Testis (tissue), 3 donors: ENCODE measurements around the gene BOC. TPM values are rescaled to one million over a fixed set of nuclear protein-coding genes. Genes with fewer than 3 reads are reported as not detected.

Experiments used
- DNase-seq: peaks from one replicate; pipeline ENCODE4 v3.0.0-alpha.2; 2019
- H3K27ac ChIP-seq, 2 donors: fragments of 200-600 bp; sonication (generic); one replicate each; pipeline ENCODE4 v1.5.1; 2019
- H3K27me3 ChIP-seq: fragments of 200-600 bp; sonication (generic); one replicate; pipeline ENCODE4 v1.5.1; 2019
- H3K36me3 ChIP-seq: fragments of 200-600 bp; sonication (generic); one replicate; pipeline ENCODE4 v1.5.1; 2017; ENCODE audit warnings: low read depth; ENCODE audit errors: missing control alignments
- H3K4me1 ChIP-seq: fragments of 200-600 bp; sonication (generic); one replicate; pipeline ENCODE4 v1.5.1; 2019
- H3K4me3 ChIP-seq, 2 donors: fragments of 200-600 bp; sonication (generic); one replicate each; pipeline ENCODE4 v1.5.1; 2017 to 2019
- H3K9me3 ChIP-seq: fragments of 200-600 bp; sonication (generic); one replicate; pipeline ENCODE4 v1.5.1; 2017
- POLR2A ChIP-seq: fragments of 450-650 bp; IDR thresholded peaks from one replicate; pipeline ENCODE4 v1.6.1; 2017; ENCODE audit warnings: antibody characterized with exemption, mild to moderate bottlenecking, moderate library complexity
- WGBS, 2 donors: methylation state at CpG; one replicate each; pipeline ENCODE4 v1.1.5; 2018; 5-methylcytosine and 5-hydroxymethylcytosine counted together
- intact Hi-C: fragments of 100-400 bp; cut with DNase I; formaldehyde crosslinking; loops from one replicate; pipeline ENCODE4 v1.15.1; 2023; ENCODE audit warnings: low total_unique reads
- polyA plus RNA-seq: library from polyadenylated mRNA; stranded (reverse); fragments of 350-450 nt; fragmentation: Illumina TruSeq; extraction: RNeasy Lipid Tissue Mini Kit (QIAGEN cat#74804); gene quantifications from one replicate; pipeline ENCODE4 v1.2.3, GENCODE V29; 2014; ENCODE audit warnings: low read depth, low replicate concordance; ENCODE audit not compliant: insufficient read depth
- total RNA-seq, 2 donors: library from RNA; depleted of rRNA; stranded (reverse); fragments of >200 nt; gene quantifications; one replicate each; pipeline ENCODE4 v1.2.3, GENCODE V29; 2016
- TF ChIP-seq, protein P1 (sequence below), 3 experiments: fragments of 450-650 bp in 2 of 3; fragments of 200-600 bp in 1 of 3; sonication (generic) in 1 of 3; IDR thresholded peaks; one replicate each; pipeline ENCODE4 v1.5.1; 2016 to 2019; ENCODE audit warnings: antibody characterized with exemption in 3 of 3, mild to moderate bottlenecking in 2 of 3, moderate library complexity in 1 of 3

Gene BOC
- total and polyA plus RNA-seq, 3 donors from 2014 or later: 24.5 to 33.6 (median 28.4) TPM

DNA sequence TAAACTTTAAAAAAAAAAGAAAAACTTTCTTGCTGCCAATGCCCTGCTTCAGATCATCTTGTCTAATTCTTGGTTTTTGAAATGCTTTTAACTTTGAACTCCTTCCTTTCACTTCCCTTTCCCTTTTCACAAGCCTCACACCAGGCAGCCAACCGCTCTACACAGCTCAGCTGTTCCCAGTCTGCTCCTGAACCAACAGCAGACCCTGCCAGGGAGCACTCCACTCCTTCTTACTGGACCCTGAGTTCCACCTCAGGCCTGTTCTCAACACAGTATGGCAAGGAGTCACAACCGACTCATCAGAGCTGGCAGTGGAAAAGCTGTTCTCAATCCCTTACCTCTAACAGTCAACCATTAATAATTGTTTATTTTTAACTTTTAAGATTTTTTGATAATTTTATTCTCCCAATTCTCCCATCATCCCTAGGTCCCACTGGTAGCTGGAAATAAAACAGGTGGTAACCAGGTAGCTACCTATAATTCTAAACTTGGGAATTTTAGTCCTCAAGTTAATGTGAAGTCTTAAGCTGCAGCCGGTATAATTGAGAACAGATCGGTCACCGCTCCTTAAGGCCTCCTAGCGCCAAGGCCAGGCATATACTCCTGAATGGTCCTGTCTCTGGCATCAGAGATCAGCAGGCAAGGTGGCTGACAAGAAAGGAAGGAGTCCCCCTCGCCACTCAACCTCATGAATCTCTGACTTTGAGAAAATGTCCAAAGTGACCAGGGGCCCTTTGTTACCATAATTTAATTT is 43.9 kb downstream of the BOC start:
- Histone ChIP-seq H3K27ac (peak overlapping the region in 1 of 2 donors; percentile 34), H3K4me3 (no peak overlapping the region), H3K4me1 (peaks cover 16% of the 10 kb centered on the region), H3K9me3 (no peaks in the 10 kb centered on the region), H3K27me3 (no peaks in the 10 kb centered on the region), H3K36me3 (no peaks in the 10 kb centered on the region)
- TF ChIP-seq, protein P1, sequence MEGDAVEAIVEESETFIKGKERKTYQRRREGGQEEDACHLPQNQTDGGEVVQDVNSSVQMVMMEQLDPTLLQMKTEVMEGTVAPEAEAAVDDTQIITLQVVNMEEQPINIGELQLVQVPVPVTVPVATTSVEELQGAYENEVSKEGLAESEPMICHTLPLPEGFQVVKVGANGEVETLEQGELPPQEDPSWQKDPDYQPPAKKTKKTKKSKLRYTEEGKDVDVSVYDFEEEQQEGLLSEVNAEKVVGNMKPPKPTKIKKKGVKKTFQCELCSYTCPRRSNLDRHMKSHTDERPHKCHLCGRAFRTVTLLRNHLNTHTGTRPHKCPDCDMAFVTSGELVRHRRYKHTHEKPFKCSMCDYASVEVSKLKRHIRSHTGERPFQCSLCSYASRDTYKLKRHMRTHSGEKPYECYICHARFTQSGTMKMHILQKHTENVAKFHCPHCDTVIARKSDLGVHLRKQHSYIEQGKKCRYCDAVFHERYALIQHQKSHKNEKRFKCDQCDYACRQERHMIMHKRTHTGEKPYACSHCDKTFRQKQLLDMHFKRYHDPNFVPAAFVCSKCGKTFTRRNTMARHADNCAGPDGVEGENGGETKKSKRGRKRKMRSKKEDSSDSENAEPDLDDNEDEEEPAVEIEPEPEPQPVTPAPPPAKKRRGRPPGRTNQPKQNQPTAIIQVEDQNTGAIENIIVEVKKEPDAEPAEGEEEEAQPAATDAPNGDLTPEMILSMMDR (IDR thresholded peaks at IDR 0.05): no peak
- TF ChIP-seq POLR2A: no peak
- no peak for DNase-seq
- intact Hi-C loops: no loop called here
- 90 to 95% methylated on average over 7 of the region's 7 CpGs for WGBS, 2 donors

DNA sequence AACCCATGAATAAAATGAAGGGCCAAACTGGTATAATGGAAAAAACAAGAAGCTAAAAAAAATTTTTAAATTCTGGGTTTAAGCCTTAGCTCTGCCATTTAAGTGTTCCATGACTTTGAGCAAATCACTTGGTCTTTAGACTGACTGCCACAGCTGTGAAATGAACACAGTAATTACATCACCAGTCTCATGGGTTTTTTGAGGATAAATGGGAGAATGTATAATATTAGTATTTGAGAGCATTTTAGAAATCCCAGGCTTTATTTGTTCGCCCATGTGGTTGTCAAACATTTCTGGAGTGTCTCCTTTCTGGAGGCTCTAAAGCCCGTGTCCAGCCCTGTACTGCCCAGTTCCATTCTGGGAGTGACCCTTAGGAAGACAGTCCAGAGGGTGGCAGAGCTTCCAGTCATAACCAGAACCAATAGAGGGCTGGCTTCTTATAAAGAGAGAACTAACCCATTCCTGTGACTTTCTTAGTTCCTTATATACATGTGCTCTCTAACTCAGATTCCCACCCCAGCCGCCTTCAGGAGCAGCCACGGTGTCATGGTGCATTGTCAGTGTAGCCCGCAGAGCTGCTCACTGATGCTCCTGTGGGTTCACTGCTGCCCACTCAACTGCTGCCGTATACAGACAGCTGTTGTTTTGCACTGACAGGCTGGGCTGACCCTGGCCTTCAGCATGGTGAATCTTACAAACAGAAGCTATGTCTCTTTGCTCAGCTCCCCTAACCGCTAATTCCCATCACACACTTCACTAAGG is 44.7 kb downstream of the BOC start:
- H3K27ac ChIP-seq: no peak overlapping the region
- intact Hi-C loops: no loop called here
- peaks cover 16% of the 10 kb centered on the region for H3K4me1 ChIP-seq
- no peak for DNase-seq
- no peaks in the 10 kb centered on the region for H3K36me3 ChIP-seq
- H3K4me3 ChIP-seq: no peak overlapping the region
- H3K27me3 ChIP-seq: no peaks in the 10 kb centered on the region
- no peaks in the 10 kb centered on the region for H3K9me3 ChIP-seq
- no peak for TF ChIP-seq POLR2A
- TF ChIP-seq, protein P1 (IDR thresholded peaks at IDR 0.05): no peak
- WGBS, 2 donors: 93 to 95% methylated on average over 6 to 7 of the region's 7 CpGs

GRCh38 chr3:113258361-113258760 is 47.0 kb downstream of the BOC start:
- intact Hi-C loops: no loop called here
- TF ChIP-seq, protein P1 (IDR thresholded peaks at IDR 0.05): no peak
- no peak for TF ChIP-seq POLR2A
- Histone ChIP-seq H3K27me3 (no peaks in the 10 kb centered on the region), H3K9me3 (no peaks in the 10 kb centered on the region), H3K4me3 (no peak overlapping the region), H3K36me3 (no peaks in the 10 kb centered on the region), H3K27ac (peak overlapping the region in 1 of 2 donors; percentile 59), H3K4me1 (peaks cover 28% of the 10 kb centered on the region)
- WGBS, 2 donors: 53 to 67% methylated on average over 4 of the region's 4 CpGs
- no peak for DNase-seq

DNA sequence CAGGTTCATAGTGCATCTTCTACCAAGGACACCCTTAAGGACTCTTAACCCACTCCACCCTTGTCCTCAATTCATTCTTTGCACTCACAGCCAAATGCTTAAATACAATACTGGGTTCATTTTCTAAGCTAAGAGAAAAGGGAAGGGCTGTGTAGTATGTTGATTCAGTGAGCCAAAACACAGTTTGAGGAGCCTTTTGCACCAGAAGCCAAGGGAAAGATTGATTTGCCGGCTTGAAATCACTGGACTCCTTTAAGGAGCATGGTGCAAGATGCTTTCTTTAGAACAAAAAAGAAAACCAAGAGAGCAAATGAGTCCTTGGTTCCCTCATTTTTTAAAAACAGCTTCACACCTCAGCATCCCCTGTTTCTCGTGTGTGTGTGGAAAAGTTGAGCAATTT is 47.8 kb downstream of the BOC start:
- no peak for TF ChIP-seq POLR2A
- TF ChIP-seq, protein P1 (IDR thresholded peaks at IDR 0.05): no peak
- H3K36me3 ChIP-seq: no peaks in the 10 kb centered on the region
- 70 to 85% methylated on average over 2 of the region's 2 CpGs for WGBS, 2 donors
- no peak overlapping the region for H3K4me3 ChIP-seq
- H3K4me1 ChIP-seq: peaks cover 22% of the 10 kb centered on the region
- no peak for DNase-seq
- H3K27ac ChIP-seq: peak overlapping the region in 1 of 2 donors; percentile 59
- no peaks in the 10 kb centered on the region for H3K9me3 ChIP-seq
- H3K27me3 ChIP-seq: no peaks in the 10 kb centered on the region
- intact Hi-C loops: no loop called here
